Right lobe of liver (tissue), 4 donors: Measurements from ENCODE around the gene SLC16A10.

ENCODE experiments used
- CTCF ChIP-seq, 4 donors: fragments of 200-600 bp in 3 of 4; fragments of 450-650 bp in 1 of 4; IDR thresholded peaks; one replicate each; pipeline versions ENCODE4 v1.5.1 to v1.8.0; 2016 to 2022; ENCODE audit warnings: antibody characterized with exemption in 4 of 4, mild to moderate bottlenecking in 2 of 4
- POLR2A ChIP-seq: fragments of 450-650 bp; IDR thresholded peaks from one replicate; pipeline ENCODE4 v1.6.1; 2017; ENCODE audit warnings: antibody characterized with exemption, mild to moderate bottlenecking
- donor health status: DM: no; HTN: no; CAD: no.
- donor health status: DM: no; HTN: no; CAD: no.
- donor health status: DM: no; HTN: yes; CAD: no.

DNA sequence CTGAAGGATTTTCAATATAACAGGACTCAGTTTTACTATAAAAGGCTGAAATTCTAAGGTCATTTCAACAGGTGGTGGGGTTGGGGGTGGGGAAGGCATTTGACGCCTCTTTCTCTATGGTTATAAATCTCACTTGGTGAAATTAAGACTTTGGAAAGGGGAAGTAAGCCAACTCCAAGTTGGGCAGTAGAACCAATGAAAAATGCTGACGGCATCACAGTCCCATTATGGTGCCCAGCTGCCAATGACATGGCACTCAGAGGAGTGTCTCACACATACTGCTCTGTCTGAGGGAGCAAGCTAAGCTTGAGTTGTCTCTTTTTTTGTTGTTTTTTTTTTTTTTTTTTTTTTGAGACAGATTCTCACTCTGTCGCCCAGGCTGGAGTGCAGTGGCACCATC is 4.7 kb downstream of the SLC16A10 start:
- TF ChIP-seq CTCF (IDR thresholded peaks at IDR 0.05) (no peak), POLR2A (no peak)
